ENCODE data around the gene RAD54L. TPM values are rescaled to one million over a fixed set of nuclear protein-coding genes. Genes with fewer than 3 reads are reported as not detected.
"Not testable (repeated sequence)": the region's sequence is repeated elsewhere in the genome, so short reads cannot be mapped to it uniquely, and the experiment has no call there.

The RAD54L gene
- total and polyA plus RNA-seq, 2 experiments from 2014 or later = 4.2 to 6.2 TPM

GRCh38 chr1:46224966-46225365 is 22.6 kb upstream of the RAD54L start:
- H3K9me3 ChIP-seq (ENCODE audit: low read depth) = no peaks in the 10 kb centered on the region
- H3K27me3 ChIP-seq = no peaks in the 10 kb centered on the region
- H4K20me1 ChIP-seq (ENCODE audit: insufficient read depth, poor library complexity, severe bottlenecking) = no peaks in the 10 kb centered on the region
- no peak overlapping the region for H3K4me2 ChIP-seq
- no peak for DNase-seq (ENCODE audit: low spot score)
- no peaks in the 10 kb centered on the region for H3K36me3 ChIP-seq (replicated peaks; ENCODE audit: insufficient read depth, low read depth)
- 85% methylated on average over 4 of the region's 4 CpGs for WGBS (ENCODE audit: low lambda C conversion rate, missing lambda C conversion rate)
- H2AFZ ChIP-seq = no peak overlapping the region
- no peaks in the 10 kb centered on the region for H3K79me2 ChIP-seq
- H3K9me2 ChIP-seq (replicated peaks; ENCODE audit: insufficient read depth) = no peaks in the 10 kb centered on the region
- H3K4me3 ChIP-seq = no peak overlapping the region
- H3K27ac ChIP-seq = no peak overlapping the region
- H3K4me1 ChIP-seq (ENCODE audit: insufficient read depth) = no peaks in the 10 kb centered on the region
- TF ChIP-seq EZH2phosphoT487 (IDR thresholded peaks at IDR 0.05; ENCODE audit: low read depth, severe bottlenecking, unreplicated experiment) (no peak), CTCF (IDR thresholded peaks at IDR 0.05; ENCODE audit: poor library complexity) (no peak), EZH2 (IDR thresholded peaks at IDR 0.05; ENCODE audit: borderline replicate concordance) (no peak)

- not testable (repeated sequence) for H4K20me1 ChIP-seq (ENCODE audit: insufficient read depth, poor library complexity, severe bottlenecking); H3K4me2 ChIP-seq; H3K4me3 ChIP-seq; DNase-seq (ENCODE audit: low spot score); H3K9me3 ChIP-seq (ENCODE audit: low read depth); H3K9me2 ChIP-seq (replicated peaks; ENCODE audit: insufficient read depth); H3K36me3 ChIP-seq (replicated peaks; ENCODE audit: insufficient read depth, low read depth); H3K27me3 ChIP-seq; H3K79me2 ChIP-seq; H3K27ac ChIP-seq; H3K4me1 ChIP-seq (ENCODE audit: insufficient read depth); H2AFZ ChIP-seq
- WGBS (ENCODE audit: low lambda C conversion rate, missing lambda C conversion rate) = 98% methylated on average over 3 of the region's 3 CpGs
Observed at GRCh38 chr1:46231231-46231630, 16.3 kb upstream of the RAD54L start.

- no peak for DNase-seq (ENCODE audit: low spot score)
- Histone ChIP-seq H3K27me3 (no peaks in the 10 kb centered on the region), H3K4me3 (no peak overlapping the region), H3K36me3 (replicated peaks; ENCODE audit: insufficient read depth, low read depth) (no peaks in the 10 kb centered on the region), H3K4me1 (ENCODE audit: insufficient read depth) (no peaks in the 10 kb centered on the region), H2AFZ (no peak overlapping the region), H3K27ac (no peak overlapping the region), H3K9me3 (ENCODE audit: low read depth) (no peaks in the 10 kb centered on the region), H4K20me1 (ENCODE audit: insufficient read depth, poor library complexity, severe bottlenecking) (no peaks in the 10 kb centered on the region), H3K79me2 (no peaks in the 10 kb centered on the region), H3K4me2 (no peak overlapping the region), H3K9me2 (replicated peaks; ENCODE audit: insufficient read depth) (no peaks in the 10 kb centered on the region)
- TF ChIP-seq EZH2phosphoT487 (IDR thresholded peaks at IDR 0.05; ENCODE audit: low read depth, severe bottlenecking, unreplicated experiment) = no peak
- no peak for TF ChIP-seq EZH2 (IDR thresholded peaks at IDR 0.05; ENCODE audit: borderline replicate concordance)
- 88% methylated on average over 4 of the region's 4 CpGs for WGBS (ENCODE audit: low lambda C conversion rate, missing lambda C conversion rate)
Observed at GRCh38 chr1:46236882-46237281, 10.7 kb upstream of the RAD54L start.

DNA sequence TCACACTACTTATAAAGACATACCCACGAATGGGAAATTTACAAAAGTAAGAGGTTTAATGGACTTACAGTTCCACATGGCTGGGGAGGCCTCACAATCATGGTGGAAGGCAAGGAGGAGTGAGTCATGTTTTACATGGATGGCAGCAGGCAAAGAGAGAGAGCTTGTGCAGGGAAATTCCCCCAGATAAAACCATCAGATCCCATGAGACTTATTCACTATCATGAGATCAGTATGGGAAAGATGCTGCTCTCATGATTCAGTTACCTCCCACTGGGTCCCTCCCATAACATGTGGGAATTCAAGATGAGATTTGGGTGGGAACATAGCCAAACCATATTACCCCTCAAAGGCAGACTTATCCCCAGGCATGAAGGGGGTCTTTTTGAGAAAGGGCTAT is 8.7 kb upstream of the RAD54L start:
- H3K27ac ChIP-seq, H2AFZ ChIP-seq: not testable (repeated sequence)
- WGBS (ENCODE audit: low lambda C conversion rate, missing lambda C conversion rate) = 60% methylated on average over 1 of the region's 1 CpG

GRCh38 chr1:46241733-46242132 is 5.8 kb upstream of the RAD54L start:
- H3K79me2 ChIP-seq; H2AFZ ChIP-seq; H3K9me3 ChIP-seq (ENCODE audit: low read depth); H4K20me1 ChIP-seq (ENCODE audit: insufficient read depth, poor library complexity, severe bottlenecking); H3K4me3 ChIP-seq; H3K36me3 ChIP-seq (replicated peaks; ENCODE audit: insufficient read depth, low read depth); H3K27ac ChIP-seq; DNase-seq (ENCODE audit: low spot score); H3K27me3 ChIP-seq; H3K4me1 ChIP-seq (ENCODE audit: insufficient read depth); H3K9me2 ChIP-seq (replicated peaks; ENCODE audit: insufficient read depth); H3K4me2 ChIP-seq: not testable (repeated sequence)
- WGBS (ENCODE audit: low lambda C conversion rate, missing lambda C conversion rate) = no CpG with 5 or more reads among the region's 38 CpGs

More for the DNA sequence above, 8.7 kb upstream of the RAD54L start:
- H3K9me2 ChIP-seq (replicated peaks; ENCODE audit: insufficient read depth); H3K27me3 ChIP-seq; H3K4me1 ChIP-seq (ENCODE audit: insufficient read depth); H3K4me3 ChIP-seq; DNase-seq (ENCODE audit: low spot score); H3K9me3 ChIP-seq (ENCODE audit: low read depth); H3K36me3 ChIP-seq (replicated peaks; ENCODE audit: insufficient read depth, low read depth); H3K4me2 ChIP-seq; H3K79me2 ChIP-seq; H4K20me1 ChIP-seq (ENCODE audit: insufficient read depth, poor library complexity, severe bottlenecking): not testable (repeated sequence)

Measured in hepatocyte (in vitro differentiated cells).